Measurements from ENCODE around the gene RPS19. TPM values are rescaled to one million over a fixed set of nuclear protein-coding genes. Genes with fewer than 3 reads are reported as not detected.

The RPS19 gene
- total RNA-seq, 1 experiment from 2014 or later: 3,152 TPM

GRCh38 chr19:41876847-41877832 lies 17.1 kb downstream of the RPS19 start, which contains the start of gene CD79A:
Gene CD79A, plus strand, starts transcription at chr19:41877279. Its CDS starts 26 bp downstream, at chr19:41877305.
- no peak within 1 kb of the TSS for H3K4me3 Mint-ChIP-seq
- ChIA-PET CTCF (interaction anchor here (0.6 to 1.4 kb wide), 4 partner anchors 11 to 170 kb away, joined by 3 read pairs; no protein-coding TSS in a partner anchor), POLR2A (no interaction called here)

GRCh38 chr19:41877916-41878905 lies 18.2 kb downstream of the RPS19 start:
- H3K4me1 Mint-ChIP-seq: peaks cover 12% of the 10 kb centered on the region
- no peak overlapping the region for H3K27ac Mint-ChIP-seq
- no peaks in the 10 kb centered on the region for H3K9me3 Mint-ChIP-seq
- ChIA-PET CTCF (interaction anchor here (0.6 to 1.4 kb wide), 3 partner anchors 10 to 171 kb away, joined by 3 read pairs; no protein-coding TSS in a partner anchor), POLR2A (no interaction called here)
- DNase-seq (ENCODE audit: low spot score) (no peak), ATAC-seq (no peak)
- no peaks in the 10 kb centered on the region for H3K36me3 Mint-ChIP-seq
- H3K4me3 Mint-ChIP-seq: no peak overlapping the region
- H3K27me3 Mint-ChIP-seq (ENCODE audit: low read depth): peaks cover 38% of the 10 kb centered on the region
- TF ChIP-seq CREM (CRISPR knock-in tag; IDR thresholded peaks at IDR 0.05): no peak
- TF ChIP-seq ZNF396 (CRISPR knock-in tag; IDR thresholded peaks at IDR 0.05; ENCODE audit: borderline replicate concordance): no peak
- TF ChIP-seq USF1 (CRISPR knock-in tag; IDR thresholded peaks at IDR 0.05): no peak
- no peak for TF ChIP-seq TEAD4 (CRISPR knock-in tag; IDR thresholded peaks at IDR 0.05)
- TF ChIP-seq NFE2L1 (CRISPR knock-in tag; IDR thresholded peaks at IDR 0.05): no peak
- no peak for TF ChIP-seq ESRRA (CRISPR knock-in tag; IDR thresholded peaks at IDR 0.05; ENCODE audit: borderline replicate concordance)
- TF ChIP-seq OVOL2 (CRISPR knock-in tag; IDR thresholded peaks at IDR 0.05; ENCODE audit: borderline replicate concordance): no peak
- no peak for TF ChIP-seq FOXP1 (CRISPR knock-in tag; IDR thresholded peaks at IDR 0.05; ENCODE audit: borderline replicate concordance)
- no peak for TF ChIP-seq AR (CRISPR knock-in tag; IDR thresholded peaks at IDR 0.05)
- no peak for TF ChIP-seq GABPB1 (CRISPR knock-in tag; IDR thresholded peaks at IDR 0.05)
- TF ChIP-seq FOXK1 (CRISPR knock-in tag; IDR thresholded peaks at IDR 0.05): no peak

More at GRCh38 chr19:41876847-41877832, 17.1 kb downstream of the RPS19 start, which contains the start of gene CD79A:
- DNase-seq (ENCODE audit: low spot score): no peak
- H3K4me1 Mint-ChIP-seq: peaks cover 9% of the 10 kb centered on the region
- H3K27ac Mint-ChIP-seq: no peak within 1 kb of the TSS
- no peaks in the 10 kb centered on the region for H3K9me3 Mint-ChIP-seq
- TF ChIP-seq NR2C2 (CRISPR knock-in tag; IDR thresholded peaks at IDR 0.05) (no peak), GABPB1 (CRISPR knock-in tag; IDR thresholded peaks at IDR 0.05) (no peak), NFATC4 (CRISPR knock-in tag; IDR thresholded peaks at IDR 0.05) (no peak), CREM (CRISPR knock-in tag; IDR thresholded peaks at IDR 0.05) (no peak), MAX (CRISPR knock-in tag; IDR thresholded peaks at IDR 0.05) (no peak), FOXK1 (CRISPR knock-in tag; IDR thresholded peaks at IDR 0.05) (no peak), SMAD4 (CRISPR knock-in tag; IDR thresholded peaks at IDR 0.05) (no peak), USF1 (CRISPR knock-in tag; IDR thresholded peaks at IDR 0.05) (no peak), OVOL2 (CRISPR knock-in tag; IDR thresholded peaks at IDR 0.05; ENCODE audit: borderline replicate concordance) (no peak), PRDM15 (CRISPR knock-in tag; IDR thresholded peaks at IDR 0.05) (no peak)
- H3K27me3 Mint-ChIP-seq (ENCODE audit: low read depth): peaks cover 32% of the 10 kb centered on the region
- no peaks in the 10 kb centered on the region for H3K36me3 Mint-ChIP-seq
- no peak for ATAC-seq
